NCI-H128 (cell line): ENCODE results near the gene PIP4P1.

Source experiments
- DNase-seq: peaks from one replicate; lab custom pipeline; 2025; ENCODE audit not compliant: unreplicated experiment; lab: John Stamatoyannopoulos, UW

PIP4P1 gene

GRCh38 chr14:20412411-20412810 is 48.8 kb downstream of the PIP4P1 start:
- no peak for DNase-seq

GRCh38 chr14:20409226-20409625 is 52.0 kb downstream of the PIP4P1 start:
- DNase-seq: no peak
